ENCODE results near the gene WFDC9. TPM values are rescaled to one million over a fixed set of nuclear protein-coding genes. Genes with fewer than 3 reads are reported as not detected.

Gene WFDC9
- polyA plus RNA-seq, 1 donor from 2014 or later: not detected

DNA sequence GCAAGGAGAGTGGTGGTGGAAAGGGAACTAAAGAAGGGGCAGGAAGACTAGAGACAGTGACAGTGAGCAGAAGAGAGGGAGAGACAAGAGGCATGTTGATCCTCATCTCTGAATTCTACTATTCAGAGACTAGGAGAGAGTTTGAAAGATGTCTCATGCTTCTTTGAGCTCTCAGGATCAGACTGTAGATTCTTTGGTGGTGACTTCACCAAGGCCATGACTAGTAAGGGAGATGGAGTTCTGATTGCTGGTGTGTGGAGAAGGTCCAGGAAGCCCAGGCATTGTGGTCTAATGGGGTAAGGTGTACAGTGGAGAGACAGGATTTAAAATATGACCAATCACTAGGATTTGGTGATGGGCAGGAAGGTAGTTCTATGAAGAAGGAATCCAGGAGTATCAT, 713 bp downstream of the WFDC9 start:
- Histone ChIP-seq H3K4me2 (ENCODE audit: low read length) (no peak overlapping the region), H2AFZ (ENCODE audit: low read depth, low read length) (no peak overlapping the region), H3F3A (ENCODE audit: insufficient read depth, low read length, poor library complexity, severe bottlenecking) (no peaks in the 10 kb centered on the region), H3K79me2 (replicated peaks; ENCODE audit: insufficient read depth, low read length) (no peaks in the 10 kb centered on the region), H3K27me3 (ENCODE audit: insufficient read depth, low read depth, low read length) (no peaks in the 10 kb centered on the region), H3K9me3 (ENCODE audit: low read length) (no peaks in the 10 kb centered on the region), H3K27ac (ENCODE audit: low read length) (no peak overlapping the region), H4K20me1 (ENCODE audit: insufficient read depth) (no peaks in the 10 kb centered on the region), H3K36me3 (ENCODE audit: insufficient read depth, low read length) (no peaks in the 10 kb centered on the region), H3K9ac (ENCODE audit: low read length) (no peak overlapping the region), H3K4me3 (ENCODE audit: low read length) (no peak overlapping the region), H3K9me2 (ENCODE audit: insufficient read depth, low read length) (no peaks in the 10 kb centered on the region)
- TF ChIP-seq EZH2 (IDR thresholded peaks at IDR 0.05; ENCODE audit: borderline replicate concordance, insufficient read depth, low read length, poor library complexity, severe bottlenecking) (no peak), EP300 (conservative IDR thresholded peaks at IDR 0.05; ENCODE audit: poor library complexity, severe bottlenecking) (no peak), RAD21 (conservative IDR thresholded peaks at IDR 0.05) (no peak), TAF1 (IDR thresholded peaks at IDR 0.05; ENCODE audit: low read depth) (no peak), REST (IDR thresholded peaks at IDR 0.05; ENCODE audit: borderline replicate concordance) (no peak), SMC3 (conservative IDR thresholded peaks at IDR 0.05; ENCODE audit: poor library complexity) (no peak), MXI1 (conservative IDR thresholded peaks at IDR 0.05; ENCODE audit: poor library complexity, severe bottlenecking) (no peak), POLR2AphosphoS5 (IDR thresholded peaks at IDR 0.05) (no peak), CTCF (IDR thresholded peaks at IDR 0.05; ENCODE audit: poor library complexity, severe bottlenecking) (no peak)

GRCh38 chr20:45629496-45630100, 1.5 kb downstream of the WFDC9 start, which contains the start of gene WFDC10A:
TSS of gene WFDC10A (plus strand) at chr20:45629739. CDS start at chr20:45629814, 75 bp downstream.
- Histone ChIP-seq H3F3A (ENCODE audit: insufficient read depth, low read length, poor library complexity, severe bottlenecking) (no peaks in the 10 kb centered on the region), H3K4me2 (ENCODE audit: low read length) (no peak within 1 kb of the TSS), H3K27ac (ENCODE audit: low read length) (no peak within 1 kb of the TSS), H2AFZ (ENCODE audit: low read depth, low read length) (no peak within 1 kb of the TSS), H3K9ac (ENCODE audit: low read length) (no peak within 1 kb of the TSS), H3K9me2 (ENCODE audit: insufficient read depth, low read length) (no peaks in the 10 kb centered on the region), H3K79me2 (replicated peaks; ENCODE audit: insufficient read depth, low read length) (no peaks in the 10 kb centered on the region), H3K36me3 (ENCODE audit: insufficient read depth, low read length) (no peaks in the 10 kb centered on the region), H3K27me3 (ENCODE audit: insufficient read depth, low read depth, low read length) (no peaks in the 10 kb centered on the region), H3K9me3 (ENCODE audit: low read length) (no peaks in the 10 kb centered on the region), H4K20me1 (ENCODE audit: insufficient read depth) (no peaks in the 10 kb centered on the region), H3K4me3 (ENCODE audit: low read length) (no peak within 1 kb of the TSS)
- TF ChIP-seq RAD21 (conservative IDR thresholded peaks at IDR 0.05) (peak; percentile 35), REST (IDR thresholded peaks at IDR 0.05; ENCODE audit: borderline replicate concordance) (no peak), CTCF (IDR thresholded peaks at IDR 0.05; ENCODE audit: poor library complexity, severe bottlenecking) (peak; percentile 64)
